ENCODE measurements around the gene ARHGAP26. TPM values are rescaled to one million over a fixed set of nuclear protein-coding genes. Genes with fewer than 3 reads are reported as not detected.

Gene ARHGAP26
- total RNA-seq, 1 donor: 1.7 TPM

DNA sequence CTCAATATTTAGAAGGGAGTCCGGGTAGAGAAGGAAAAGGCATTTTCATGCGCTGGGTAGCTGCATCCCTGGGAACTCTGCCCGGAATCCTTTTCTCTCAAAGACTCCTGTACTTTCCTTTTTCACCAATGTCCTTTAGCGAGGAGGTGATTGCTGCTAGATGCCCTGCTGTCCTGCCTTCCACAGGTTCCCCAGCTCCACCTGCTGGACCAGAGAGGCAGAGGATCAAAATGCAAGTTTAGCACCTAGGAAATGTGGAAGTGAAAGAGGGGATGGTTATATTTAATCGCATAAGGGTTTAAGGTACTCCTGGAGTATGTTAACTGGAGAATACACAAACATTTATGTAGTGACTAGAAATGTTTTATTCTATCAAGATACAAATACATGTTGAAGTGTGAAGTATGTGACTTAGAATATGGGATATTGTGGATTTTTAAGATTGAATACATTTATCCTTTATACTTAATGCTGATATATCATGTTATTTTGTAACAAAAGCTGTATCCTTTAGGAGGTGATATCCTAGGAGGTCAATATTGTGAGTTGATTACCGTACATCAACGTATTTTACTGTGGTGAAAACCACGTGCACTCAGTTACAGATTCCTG, 145.7 kb downstream of the ARHGAP26 start:
- no peak overlapping the region for H3K4me3 ChIP-seq (ENCODE audit: low read depth, low read length)
- peak; percentile 20 for DNase-seq (ENCODE audit: low read depth)
- TF ChIP-seq, protein P1, sequence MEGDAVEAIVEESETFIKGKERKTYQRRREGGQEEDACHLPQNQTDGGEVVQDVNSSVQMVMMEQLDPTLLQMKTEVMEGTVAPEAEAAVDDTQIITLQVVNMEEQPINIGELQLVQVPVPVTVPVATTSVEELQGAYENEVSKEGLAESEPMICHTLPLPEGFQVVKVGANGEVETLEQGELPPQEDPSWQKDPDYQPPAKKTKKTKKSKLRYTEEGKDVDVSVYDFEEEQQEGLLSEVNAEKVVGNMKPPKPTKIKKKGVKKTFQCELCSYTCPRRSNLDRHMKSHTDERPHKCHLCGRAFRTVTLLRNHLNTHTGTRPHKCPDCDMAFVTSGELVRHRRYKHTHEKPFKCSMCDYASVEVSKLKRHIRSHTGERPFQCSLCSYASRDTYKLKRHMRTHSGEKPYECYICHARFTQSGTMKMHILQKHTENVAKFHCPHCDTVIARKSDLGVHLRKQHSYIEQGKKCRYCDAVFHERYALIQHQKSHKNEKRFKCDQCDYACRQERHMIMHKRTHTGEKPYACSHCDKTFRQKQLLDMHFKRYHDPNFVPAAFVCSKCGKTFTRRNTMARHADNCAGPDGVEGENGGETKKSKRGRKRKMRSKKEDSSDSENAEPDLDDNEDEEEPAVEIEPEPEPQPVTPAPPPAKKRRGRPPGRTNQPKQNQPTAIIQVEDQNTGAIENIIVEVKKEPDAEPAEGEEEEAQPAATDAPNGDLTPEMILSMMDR (IDR thresholded peaks at IDR 0.05; ENCODE audit: insufficient read depth, low read depth, low read length): peak; percentile 63

DNA sequence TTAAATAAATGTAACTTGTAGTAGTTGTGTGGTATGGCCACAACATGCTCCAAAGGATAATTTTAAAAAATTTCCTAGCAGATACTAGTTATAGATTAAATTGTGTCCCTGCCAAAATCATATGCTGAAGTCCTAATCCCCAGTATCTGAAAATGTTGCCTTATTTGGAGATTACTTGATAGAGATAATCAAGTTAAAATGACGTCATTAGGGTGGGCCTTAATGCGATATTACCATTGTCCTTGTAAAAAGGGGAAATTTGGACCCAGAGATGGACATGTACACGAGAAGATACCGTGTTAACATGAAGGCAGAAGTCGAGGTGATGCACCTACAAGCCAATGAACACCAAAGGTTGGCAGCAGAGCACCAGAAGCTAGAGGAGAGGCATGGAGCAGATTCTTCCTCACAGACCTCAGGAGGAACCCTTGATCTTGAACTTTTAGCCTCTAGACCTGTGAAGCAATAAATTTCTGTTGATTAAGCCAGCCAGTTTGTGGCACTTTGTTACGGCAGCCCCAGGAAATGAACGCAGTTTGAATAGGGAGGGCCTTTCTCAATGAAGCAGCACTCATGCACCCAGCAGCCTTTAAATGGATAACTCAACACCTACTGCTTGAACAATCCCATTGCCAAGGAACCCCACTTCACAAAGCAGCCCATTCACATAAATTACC, 148.9 kb downstream of the ARHGAP26 start:
- no peak for DNase-seq (ENCODE audit: low read depth)

DNA sequence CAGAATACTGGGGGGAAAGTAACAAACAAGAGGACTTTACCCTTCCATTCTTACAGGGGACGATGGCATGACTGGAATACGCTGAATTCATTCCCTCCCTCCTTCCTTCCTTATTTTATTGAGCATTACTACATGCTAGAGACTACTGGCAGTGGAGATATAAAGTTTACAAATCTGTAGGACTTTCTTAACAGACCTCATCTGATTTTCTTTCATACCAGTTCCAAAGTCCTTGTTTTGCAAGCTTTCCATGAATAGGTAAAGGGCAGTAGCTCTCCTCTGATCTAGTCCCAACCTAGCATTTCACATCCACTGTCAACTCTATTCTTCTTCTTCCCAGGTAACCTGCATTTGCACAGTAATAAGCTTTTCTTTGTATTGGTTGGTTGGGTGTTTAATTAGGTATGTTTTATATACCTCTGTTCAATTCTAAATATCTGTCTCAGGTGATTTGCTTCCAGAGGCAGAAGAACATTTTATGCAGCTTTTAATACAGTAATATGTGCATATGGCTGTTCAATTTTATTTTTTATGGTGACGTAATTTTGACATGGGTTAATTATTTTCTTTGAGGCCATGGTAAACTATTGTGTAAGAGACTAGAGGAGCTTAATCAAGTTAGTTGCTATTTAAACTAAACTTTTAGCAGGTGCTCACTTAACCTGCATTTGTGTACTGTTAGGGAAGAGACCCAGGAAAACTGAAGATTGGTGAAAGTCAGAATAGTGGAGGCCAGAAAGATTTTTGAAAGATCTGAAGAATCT, 150.9 kb downstream of the ARHGAP26 start:
- H3K4me3 ChIP-seq (ENCODE audit: low read depth, low read length): no peak overlapping the region
- DNase-seq (ENCODE audit: low read depth): no peak
- TF ChIP-seq, protein P1 (IDR thresholded peaks at IDR 0.05; ENCODE audit: insufficient read depth, low read depth, low read length): no peak

More for the DNA sequence above, 148.9 kb downstream of the ARHGAP26 start:
- H3K4me3 ChIP-seq (ENCODE audit: low read depth, low read length): no peak overlapping the region
- TF ChIP-seq, protein P1 (IDR thresholded peaks at IDR 0.05; ENCODE audit: insufficient read depth, low read depth, low read length): no peak

DNA sequence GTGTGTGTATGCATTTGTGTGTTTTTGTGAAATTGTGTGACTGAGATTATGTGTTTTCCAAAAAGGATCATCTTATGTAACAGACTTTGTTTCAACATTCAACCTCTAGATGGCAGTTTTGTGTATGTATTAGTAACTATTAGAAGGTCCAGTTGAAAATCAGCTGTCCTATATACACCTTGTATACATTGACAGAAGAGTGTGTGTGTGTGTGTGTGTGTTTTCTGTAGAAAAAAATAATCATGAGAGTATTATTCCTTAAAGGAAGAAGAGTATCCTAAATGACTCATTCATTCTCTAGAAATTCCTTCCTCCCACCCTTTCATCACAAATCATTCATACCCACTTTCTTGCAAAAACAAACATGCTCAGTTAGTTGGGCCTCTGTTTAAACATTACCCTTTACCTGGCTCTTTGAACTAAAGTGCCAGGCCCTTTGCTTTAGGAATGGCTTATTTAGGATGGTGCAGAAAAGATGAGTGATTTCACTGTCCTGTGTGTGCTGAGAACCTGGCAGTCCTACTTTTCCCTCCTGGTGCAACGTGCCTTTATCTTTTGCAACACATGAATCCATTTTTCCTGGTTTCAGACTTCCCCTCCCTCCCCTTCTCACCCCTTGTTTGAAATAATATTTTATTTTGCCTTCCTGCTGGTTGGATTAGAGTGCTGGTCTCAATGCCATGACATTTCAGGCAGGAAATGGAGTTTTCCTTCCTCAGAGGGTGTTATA, 152.2 kb downstream of the ARHGAP26 start:
- no peak overlapping the region for H3K4me3 ChIP-seq (ENCODE audit: low read depth, low read length)
- DNase-seq (ENCODE audit: low read depth): peak; percentile 62
- TF ChIP-seq, protein P1 (IDR thresholded peaks at IDR 0.05; ENCODE audit: insufficient read depth, low read depth, low read length): peak; percentile 44

DNA sequence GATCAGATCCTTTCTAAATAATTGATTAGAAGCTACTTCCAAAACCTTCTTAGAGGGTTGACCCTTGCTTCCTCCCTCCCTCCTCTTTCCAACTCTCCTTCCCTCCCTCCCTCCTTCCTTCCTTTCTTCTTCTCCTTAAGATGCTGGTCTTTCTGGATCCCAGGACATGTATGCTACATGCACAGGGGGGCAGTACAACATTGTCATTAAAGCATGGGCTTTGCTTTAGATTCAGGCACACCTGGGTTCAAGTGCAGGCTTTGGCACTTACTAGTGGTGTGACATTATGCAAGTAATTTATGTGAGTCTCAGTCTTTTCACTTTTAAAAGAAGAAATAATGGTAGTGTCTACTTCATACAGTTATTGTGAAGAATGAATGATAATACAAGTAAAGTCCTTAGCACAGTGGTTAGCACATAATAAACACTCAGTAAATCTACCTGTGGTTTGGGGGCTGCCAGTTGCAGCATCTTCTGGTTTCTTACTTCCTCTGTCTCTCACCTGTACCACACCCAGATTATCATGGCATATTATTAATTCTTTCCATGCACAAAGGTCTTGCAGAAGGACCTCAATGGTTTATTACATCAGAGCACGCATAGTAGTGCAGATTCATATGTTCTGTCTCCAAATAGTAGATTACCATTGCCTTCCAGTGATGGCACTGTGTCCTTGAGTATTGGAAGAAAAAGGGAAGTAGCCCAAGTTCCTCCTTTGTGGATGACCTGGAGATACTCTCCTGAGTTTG, 154.1 kb downstream of the ARHGAP26 start:
- TF ChIP-seq, protein P1 (IDR thresholded peaks at IDR 0.05; ENCODE audit: insufficient read depth, low read depth, low read length): peak; percentile 55
- no peak overlapping the region for H3K4me3 ChIP-seq (ENCODE audit: low read depth, low read length)
- peak; percentile 50 for DNase-seq (ENCODE audit: low read depth)

DNA sequence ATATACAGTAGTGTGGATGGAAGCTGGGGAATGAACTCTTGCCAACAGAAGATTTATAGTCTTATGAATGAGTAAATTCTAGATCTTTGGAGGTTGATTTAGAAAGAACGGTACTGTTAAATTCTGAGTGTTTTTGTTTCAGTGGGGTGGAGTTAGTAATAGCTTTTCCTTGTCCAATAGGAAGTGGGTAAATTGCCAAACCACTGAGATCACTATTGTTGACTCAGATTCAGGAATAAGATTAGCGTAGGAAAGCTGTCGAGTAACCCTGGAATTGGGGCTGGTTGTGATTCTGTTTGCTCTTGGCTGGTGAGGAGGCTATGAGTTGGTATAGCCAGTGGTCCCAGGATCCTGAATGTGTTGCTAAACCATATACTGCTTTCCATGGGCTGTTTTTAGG, 155.6 kb downstream of the ARHGAP26 start:
- peak; percentile 55 for DNase-seq (ENCODE audit: low read depth)
- no peak overlapping the region for H3K4me3 ChIP-seq (ENCODE audit: low read depth, low read length)
- TF ChIP-seq, protein P1 (IDR thresholded peaks at IDR 0.05; ENCODE audit: insufficient read depth, low read depth, low read length): no peak
